Measurements from ENCODE around the gene COG5.

COG5 gene

DNA sequence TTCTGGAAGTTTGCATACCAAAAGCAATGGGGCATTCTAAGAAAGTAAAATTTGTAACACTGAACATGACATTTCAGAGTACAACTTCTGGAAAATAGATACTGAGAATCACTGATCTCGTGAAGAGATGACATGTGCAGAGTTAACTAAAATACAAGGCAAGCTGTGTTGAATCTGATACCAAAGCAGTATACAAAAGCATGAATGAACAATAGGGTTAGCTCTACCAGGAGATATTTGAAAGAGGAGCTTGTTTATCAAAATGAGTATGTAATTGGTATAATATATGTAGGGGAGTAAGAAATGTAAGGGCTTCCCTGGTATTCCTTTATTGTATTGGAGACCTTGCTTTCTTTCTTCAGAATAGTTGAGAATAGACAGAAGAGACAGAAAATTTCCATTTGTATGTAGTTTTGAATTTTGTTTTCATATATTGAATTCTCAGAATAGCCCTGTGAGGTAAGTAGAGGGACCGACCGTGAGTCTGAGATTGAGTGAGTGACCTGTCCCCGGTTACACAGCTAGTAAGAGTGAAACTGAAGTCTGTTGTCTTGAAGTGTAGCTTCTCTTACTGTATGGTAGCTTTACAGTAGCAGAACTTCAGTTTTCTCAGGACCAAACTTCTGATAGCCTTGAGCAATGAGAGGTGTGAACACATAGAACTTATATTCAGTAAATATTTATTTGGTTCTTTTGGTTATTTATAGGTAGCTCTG is 389.9 kb downstream of the COG5 start:
- TF ChIP-seq, protein P1, sequence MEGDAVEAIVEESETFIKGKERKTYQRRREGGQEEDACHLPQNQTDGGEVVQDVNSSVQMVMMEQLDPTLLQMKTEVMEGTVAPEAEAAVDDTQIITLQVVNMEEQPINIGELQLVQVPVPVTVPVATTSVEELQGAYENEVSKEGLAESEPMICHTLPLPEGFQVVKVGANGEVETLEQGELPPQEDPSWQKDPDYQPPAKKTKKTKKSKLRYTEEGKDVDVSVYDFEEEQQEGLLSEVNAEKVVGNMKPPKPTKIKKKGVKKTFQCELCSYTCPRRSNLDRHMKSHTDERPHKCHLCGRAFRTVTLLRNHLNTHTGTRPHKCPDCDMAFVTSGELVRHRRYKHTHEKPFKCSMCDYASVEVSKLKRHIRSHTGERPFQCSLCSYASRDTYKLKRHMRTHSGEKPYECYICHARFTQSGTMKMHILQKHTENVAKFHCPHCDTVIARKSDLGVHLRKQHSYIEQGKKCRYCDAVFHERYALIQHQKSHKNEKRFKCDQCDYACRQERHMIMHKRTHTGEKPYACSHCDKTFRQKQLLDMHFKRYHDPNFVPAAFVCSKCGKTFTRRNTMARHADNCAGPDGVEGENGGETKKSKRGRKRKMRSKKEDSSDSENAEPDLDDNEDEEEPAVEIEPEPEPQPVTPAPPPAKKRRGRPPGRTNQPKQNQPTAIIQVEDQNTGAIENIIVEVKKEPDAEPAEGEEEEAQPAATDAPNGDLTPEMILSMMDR (IDR thresholded peaks at IDR 0.05; ENCODE audit: control insufficient read depth, extremely low read depth, insufficient read depth), result no peak
- H3K4me3 ChIP-seq (ENCODE audit: low read depth, low read length), result no peak overlapping the region
- no peak for DNase-seq (ENCODE audit: low read depth)

DNA sequence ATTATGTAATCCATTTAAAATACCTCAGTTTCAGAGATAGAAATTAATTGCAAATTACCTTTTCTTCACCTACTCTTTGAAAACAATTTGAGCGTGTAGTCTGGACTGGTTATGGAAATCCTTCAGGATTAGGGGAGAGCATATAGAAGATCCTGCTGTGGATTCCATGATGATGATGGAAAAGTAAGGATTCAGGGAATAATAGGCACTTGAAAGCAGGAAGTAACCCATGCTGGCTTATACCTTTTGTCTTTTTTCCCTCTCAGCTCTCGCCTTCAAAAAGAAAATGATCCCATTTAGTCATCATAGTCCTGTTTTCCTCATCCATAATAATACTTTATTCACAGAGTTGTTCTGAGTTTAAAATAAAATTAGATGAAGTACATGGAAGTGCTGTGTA is 390.5 kb downstream of the COG5 start:
- H3K4me3 ChIP-seq (ENCODE audit: low read depth, low read length), result no peak overlapping the region
- no peak for DNase-seq (ENCODE audit: low read depth)
- TF ChIP-seq, protein P1 (IDR thresholded peaks at IDR 0.05; ENCODE audit: control insufficient read depth, extremely low read depth, insufficient read depth), result no peak

DNA sequence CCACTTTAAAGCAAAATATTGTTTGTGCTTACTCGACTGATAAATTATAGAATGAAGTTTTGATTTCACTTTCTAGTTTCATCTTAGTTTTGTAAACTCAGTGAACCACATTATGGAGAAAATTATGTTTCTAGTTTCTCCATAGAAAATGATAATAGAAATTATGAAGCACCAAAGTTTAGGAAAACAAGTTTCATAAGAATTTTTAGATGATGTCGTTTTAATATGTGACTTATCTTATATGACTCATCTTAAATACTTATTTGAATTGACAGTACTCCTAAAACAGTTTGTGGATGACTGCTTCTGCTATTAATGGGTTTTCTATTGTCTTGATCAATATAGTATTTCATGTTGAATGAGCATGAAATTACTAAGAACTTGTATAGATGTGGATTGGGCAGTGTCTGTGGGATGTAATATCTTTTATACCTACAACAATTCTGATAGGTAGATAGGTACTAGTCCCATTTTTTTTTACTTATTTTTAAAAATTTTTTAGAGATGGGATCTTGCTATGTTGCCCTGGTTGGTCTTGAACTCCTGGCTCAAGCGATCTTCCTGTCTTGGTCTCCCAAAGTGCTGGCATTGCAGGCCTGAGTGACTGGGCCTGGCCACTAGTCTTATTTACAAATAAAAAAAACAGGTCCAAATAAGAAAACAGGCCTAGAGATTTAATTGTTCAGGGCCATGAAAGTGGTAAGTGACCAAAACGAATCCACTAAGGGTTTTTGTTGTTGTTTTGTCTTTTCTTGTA is 391.3 kb downstream of the COG5 start:
- DNase-seq (ENCODE audit: low read depth), result no peak
- H3K4me3 ChIP-seq (ENCODE audit: low read depth, low read length), result no peak overlapping the region
- TF ChIP-seq, protein P1 (IDR thresholded peaks at IDR 0.05; ENCODE audit: control insufficient read depth, extremely low read depth, insufficient read depth), result no peak

DNA sequence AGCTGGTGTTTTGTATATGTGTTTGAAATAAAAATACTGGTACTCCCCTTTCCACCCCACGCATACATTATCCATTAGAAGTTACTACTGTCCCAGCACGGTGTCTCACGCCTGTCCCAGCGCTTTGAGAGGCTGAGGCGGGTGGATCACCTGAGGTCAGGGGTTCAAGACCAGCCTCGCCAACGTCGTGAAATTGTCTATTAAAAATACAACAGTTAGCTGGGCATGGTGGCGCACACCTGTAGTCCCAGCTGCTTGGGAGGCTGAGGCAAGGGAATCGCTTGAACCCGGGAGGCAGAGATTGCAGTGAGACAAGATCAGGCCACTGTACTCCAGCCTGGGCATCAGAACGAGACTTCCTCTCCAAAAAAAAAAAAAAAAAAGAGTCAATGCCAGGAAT is 392.2 kb downstream of the COG5 start:
- no peak for DNase-seq (ENCODE audit: low read depth)
- TF ChIP-seq, protein P1 (IDR thresholded peaks at IDR 0.05; ENCODE audit: control insufficient read depth, extremely low read depth, insufficient read depth), result no peak
- no peak overlapping the region for H3K4me3 ChIP-seq (ENCODE audit: low read depth, low read length)

DNA sequence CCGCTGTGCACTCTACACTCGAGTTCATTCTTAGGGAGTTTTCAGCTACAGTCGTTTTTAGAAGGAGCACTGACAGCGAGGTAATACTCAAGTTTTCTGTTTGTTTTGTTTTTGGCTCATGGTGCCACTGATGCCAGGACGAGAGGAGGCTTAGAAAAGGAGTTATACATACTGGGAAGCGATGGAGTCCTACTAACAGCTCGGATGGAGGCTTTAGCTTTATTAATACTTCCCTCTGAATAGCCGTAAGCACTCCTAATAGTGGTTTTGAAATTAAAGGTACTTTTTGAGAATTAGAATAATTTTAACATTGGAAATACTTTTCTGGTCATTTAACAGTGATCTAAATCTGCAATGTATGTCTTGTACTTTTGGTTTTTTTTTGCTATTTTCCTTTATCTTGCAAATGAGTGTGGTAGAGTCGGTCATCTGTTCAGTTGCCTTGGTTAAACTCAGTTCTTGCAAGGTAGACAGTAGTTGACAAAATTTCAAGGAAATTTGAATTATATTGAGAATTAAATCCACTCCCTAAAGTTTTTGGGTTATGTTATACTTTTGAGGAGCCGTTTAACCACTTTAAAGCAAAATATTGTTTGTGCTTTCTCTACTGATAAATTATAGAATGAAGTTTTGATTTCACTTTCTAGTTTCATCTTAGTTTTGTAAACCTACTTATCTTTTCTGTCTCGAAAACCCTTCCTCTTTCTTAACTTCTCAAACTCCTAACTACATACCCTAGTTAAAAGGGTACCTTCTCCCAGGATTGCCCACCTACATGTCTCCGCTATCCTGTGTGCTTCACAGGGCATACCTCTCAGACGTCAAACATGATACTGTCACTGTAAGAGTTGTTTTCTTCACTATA is 393.4 kb downstream of the COG5 start:
- no peak for DNase-seq (ENCODE audit: low read depth)
- TF ChIP-seq, protein P1 (IDR thresholded peaks at IDR 0.05; ENCODE audit: control insufficient read depth, extremely low read depth, insufficient read depth), result no peak
- H3K4me3 ChIP-seq (ENCODE audit: low read depth, low read length), result peak overlapping the region; percentile 86

DNA sequence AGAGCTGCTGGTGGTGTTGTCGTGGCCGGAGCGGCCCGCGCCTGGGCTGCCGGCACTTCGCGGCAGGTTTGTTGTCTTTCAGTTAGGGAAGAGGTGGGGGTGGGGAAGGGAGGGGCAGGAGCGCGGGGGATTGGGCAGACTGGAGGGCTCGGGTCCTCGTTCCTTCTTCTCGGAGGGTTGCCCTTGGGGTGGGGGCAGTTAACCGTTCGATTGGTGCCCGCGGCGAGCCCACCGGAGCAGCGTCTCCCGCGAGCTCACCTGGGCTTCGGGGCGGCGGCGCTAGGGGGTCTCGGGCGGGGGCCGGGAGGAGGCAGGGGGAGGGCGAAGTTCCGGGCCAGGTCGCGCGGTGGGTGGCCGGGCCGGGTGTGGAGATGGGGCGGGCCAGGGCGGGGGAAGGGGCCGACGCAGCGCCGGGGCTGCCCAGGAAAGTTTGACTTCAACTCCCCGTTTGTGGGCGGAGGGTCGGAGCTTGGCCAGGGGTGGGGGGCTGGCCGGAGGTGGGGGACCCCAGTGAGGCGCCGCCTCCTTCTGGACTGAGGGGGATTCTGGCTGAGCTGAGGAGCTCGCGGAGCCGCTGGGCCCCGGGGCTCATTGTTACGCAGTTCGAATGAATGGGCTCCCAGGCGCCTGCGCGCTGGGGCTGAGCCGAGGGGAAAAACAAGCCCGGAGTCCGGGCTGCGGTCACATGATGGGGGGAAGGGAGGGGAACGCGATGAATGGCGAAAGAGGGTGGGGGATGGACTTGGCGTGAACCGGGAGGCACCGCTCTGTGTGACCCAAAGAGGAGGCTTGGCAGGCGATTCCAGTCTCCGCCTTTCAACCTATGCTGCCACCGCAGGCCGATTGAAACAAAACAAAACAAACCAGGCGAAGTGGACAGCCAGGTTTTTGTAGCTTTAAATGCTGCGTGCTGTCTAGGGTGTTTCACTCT is 394.3 kb downstream of the COG5 start:
- DNase-seq (ENCODE audit: low read depth), result peak; percentile 98
- peak overlapping the region; percentile 86 for H3K4me3 ChIP-seq (ENCODE audit: low read depth, low read length)
- TF ChIP-seq, protein P1 (IDR thresholded peaks at IDR 0.05; ENCODE audit: control insufficient read depth, extremely low read depth, insufficient read depth), result 0 out of 2 replicates have a peak, but pooled peaks have one; percentile 13
